ENCODE data around the gene MTR.
"Not testable (repeated sequence)": the region's sequence is repeated elsewhere in the genome, so short reads cannot be mapped to it uniquely, and the experiment has no call there.

MTR gene

GRCh38 chr1:236833575-236833974 is 38.5 kb downstream of the MTR start:
- DNase-seq, result no peak

GRCh38 chr1:236834876-236835275 is 39.8 kb downstream of the MTR start:
- DNase-seq, result no peak

GRCh38 chr1:236835491-236835890 is 40.4 kb downstream of the MTR start:
- no peak for DNase-seq

- no peak for DNase-seq
Measured at GRCh38 chr1:236836157-236836556, 41.1 kb downstream of the MTR start.

GRCh38 chr1:236837115-236837514 is 42.0 kb downstream of the MTR start:
- no peak for DNase-seq

- DNase-seq, result no peak
Measured at GRCh38 chr1:236837897-236838296, 42.8 kb downstream of the MTR start.

- no peak for DNase-seq
Measured at GRCh38 chr1:236841341-236841740, 46.2 kb downstream of the MTR start.

GRCh38 chr1:236844499-236845271 is 49.6 kb downstream of the MTR start:
- DNase-seq, result no peak

GRCh38 chr1:236845830-236846229 is 50.7 kb downstream of the MTR start:
- DNase-seq, result no peak

GRCh38 chr1:236848274-236848923 is 53.3 kb downstream of the MTR start:
- no peak for DNase-seq

GRCh38 chr1:236850077-236850979 is 55.2 kb downstream of the MTR start:
- DNase-seq, result no peak

GRCh38 chr1:236851871-236852270 is 56.8 kb downstream of the MTR start:
- DNase-seq, result no peak

- DNase-seq, result no peak
Measured at GRCh38 chr1:236853921-236854604, 59.0 kb downstream of the MTR start.

- DNase-seq, result no peak
Measured at GRCh38 chr1:236854605-236854983, 59.5 kb downstream of the MTR start.

- not testable (repeated sequence) for DNase-seq
Measured at GRCh38 chr1:236856649-236857048, 61.6 kb downstream of the MTR start.

- no peak for DNase-seq
Measured at GRCh38 chr1:236858165-236858564, 63.1 kb downstream of the MTR start.

GRCh38 chr1:236860101-236860500 is 65.0 kb downstream of the MTR start:
- no peak for DNase-seq

- no peak for DNase-seq
Measured at GRCh38 chr1:236860674-236861073, 65.6 kb downstream of the MTR start.

GRCh38 chr1:236861560-236862218 is 66.6 kb downstream of the MTR start:
- no peak for DNase-seq

GRCh38 chr1:236862219-236862591 is 67.1 kb downstream of the MTR start:
- no peak for DNase-seq

GRCh38 chr1:236862615-236863211 is 67.6 kb downstream of the MTR start:
- DNase-seq, result no peak

GRCh38 chr1:236864211-236864610 is 69.1 kb downstream of the MTR start:
- DNase-seq, result no peak

Data from right kidney (tissue), 1 donor.